H9 (cell line): ENCODE results near the gene HMGCLL1. TPM values are rescaled to one million over a fixed set of nuclear protein-coding genes. Genes with fewer than 3 reads are reported as not detected.

ENCODE experiments used
- DNase-seq: peaks from one replicate; pipeline ENCODE4 v3.0.0-alpha.2; 2017
- H2AFZ ChIP-seq: one replicate; pipeline ENCODE4 v1.6.1; 2013; ENCODE audit warnings: mild to moderate bottlenecking, low read length, control low read depth, moderate library complexity
- H2AK5ac ChIP-seq: 2 replicates; pipeline ENCODE4 v1.6.1; 2013; ENCODE audit warnings: low read length, control low read depth, mixed read lengths; ENCODE audit not compliant: insufficient read length
- H2BK120ac ChIP-seq: one replicate; pipeline ENCODE4 v1.6.1; 2013; ENCODE audit warnings: low read depth, mild to moderate bottlenecking, low read length, control low read depth, inconsistent platforms; ENCODE audit not compliant: poor library complexity, severe bottlenecking
- H2BK12ac ChIP-seq: 2 replicates; pipeline ENCODE4 v1.6.1; 2013; ENCODE audit warnings: low read length, control low read depth, mixed read lengths, low read depth; ENCODE audit not compliant: insufficient read length
- H2BK15ac ChIP-seq: 2 replicates; pipeline ENCODE4 v1.6.1; 2013; ENCODE audit warnings: low read depth, low read length, control low read depth
- H2BK20ac ChIP-seq: one replicate; pipeline ENCODE4 v1.6.1; 2013; ENCODE audit warnings: low read depth, mild to moderate bottlenecking, low read length, control low read depth, inconsistent platforms; ENCODE audit not compliant: poor library complexity, severe bottlenecking
- H2BK5ac ChIP-seq: 2 replicates; pipeline ENCODE4 v1.6.1; 2013; ENCODE audit warnings: low read length, control low read depth, mixed read lengths; ENCODE audit not compliant: insufficient read length
- H3K14ac ChIP-seq: 2 replicates; pipeline ENCODE4 v1.6.1; 2013; ENCODE audit warnings: low read length, control low read depth; ENCODE audit not compliant: insufficient read depth
- H3K18ac ChIP-seq: 2 replicates; pipeline ENCODE4 v1.6.1; 2013; ENCODE audit warnings: low read depth, mild to moderate bottlenecking, mixed read lengths, low read length, control low read depth; ENCODE audit not compliant: insufficient read length
- H3K23ac ChIP-seq: 2 replicates; pipeline ENCODE4 v1.6.1; 2013; ENCODE audit warnings: low read length, control low read depth, mixed read lengths, low read depth; ENCODE audit not compliant: insufficient read length
- H3K23me2 ChIP-seq: 2 replicates; pipeline ENCODE4 v1.6.1; 2013; ENCODE audit warnings: low read depth, mild to moderate bottlenecking, mixed read lengths, low read length, control low read depth; ENCODE audit not compliant: insufficient read length, poor library complexity, severe bottlenecking
- H3K27ac ChIP-seq: 2 replicates; pipeline ENCODE4 v1.5.1; 2013; ENCODE audit warnings: low read length, control low read depth, mixed read lengths, low read depth; ENCODE audit not compliant: insufficient read length
- H3K27me3 ChIP-seq: 2 replicates; pipeline ENCODE4 v1.6.1; 2013; ENCODE audit warnings: low read length, control low read depth, inconsistent platforms; ENCODE audit not compliant: insufficient read depth
- H3K4ac ChIP-seq: 2 replicates; pipeline ENCODE4 v1.6.1; 2013; ENCODE audit warnings: low read depth, mild to moderate bottlenecking, control low read depth, inconsistent platforms, low read length, moderate library complexity
- H3K4me1 ChIP-seq: 2 replicates; pipeline ENCODE4 v1.6.1; 2013; ENCODE audit warnings: low read length, control low read depth, inconsistent platforms; ENCODE audit not compliant: insufficient read depth
- H3K4me2 ChIP-seq: 2 replicates; pipeline ENCODE4 v1.6.1; 2013; ENCODE audit warnings: low read length, control low read depth, mixed read lengths; ENCODE audit not compliant: insufficient read length, insufficient read depth
- H3K56ac ChIP-seq: 2 replicates; pipeline ENCODE4 v1.6.1; 2013; ENCODE audit warnings: low read depth, mild to moderate bottlenecking, mixed read lengths, low read length, control low read depth; ENCODE audit not compliant: insufficient read length
- H3K79me1 ChIP-seq: 2 replicates; pipeline ENCODE4 v1.6.1; 2013; ENCODE audit warnings: low read depth, mild to moderate bottlenecking, moderate library complexity, low read length, control low read depth, inconsistent platforms; ENCODE audit not compliant: insufficient read depth, poor library complexity, severe bottlenecking
- H3K79me2 ChIP-seq: 2 replicates; pipeline ENCODE4 v1.6.1; 2013; ENCODE audit warnings: low read length, control low read depth, inconsistent platforms; ENCODE audit not compliant: insufficient read depth
- H3K9ac ChIP-seq: 2 replicates; pipeline ENCODE4 v1.6.1; 2013; ENCODE audit warnings: low read length, control low read depth, mixed read lengths; ENCODE audit not compliant: insufficient read length; ENCODE audit errors: extremely low read depth
- H3K9me3 ChIP-seq: one replicate; pipeline ENCODE4 v1.6.1; 2013; ENCODE audit warnings: low read depth, low read length, inconsistent platforms; ENCODE audit not compliant: control insufficient read depth
- H3T11ph ChIP-seq: one replicate; pipeline ENCODE4 v1.6.1; 2013; ENCODE audit warnings: mild to moderate bottlenecking, low read length, control low read depth, inconsistent platforms
- H4K20me1 ChIP-seq: one replicate; pipeline ENCODE4 v1.6.1; 2013; ENCODE audit not compliant: control insufficient read depth, insufficient read length, insufficient read depth
- H4K5ac ChIP-seq: 2 replicates; pipeline ENCODE4 v1.6.1; 2013; ENCODE audit warnings: low read depth, mild to moderate bottlenecking, mixed read lengths, low read length, control low read depth; ENCODE audit not compliant: insufficient read length
- H4K8ac ChIP-seq: replicated peaks from 2 replicates; pipeline ENCODE4 v1.6.1; 2013; ENCODE audit warnings: low read length, control low read depth, mixed read lengths, low read depth; ENCODE audit not compliant: insufficient read length
- H4K91ac ChIP-seq: 2 replicates; pipeline ENCODE4 v1.6.1; 2013; ENCODE audit warnings: low read depth, mild to moderate bottlenecking, moderate library complexity, mixed read lengths, low read length, control low read depth; ENCODE audit not compliant: insufficient read length
- H3K27ac Mint-ChIP-seq, 3 experiments: 2 replicates in 2 of 3; 3 replicates in 1 of 3; pipeline ENCODE4 v1.8.0; 2020 to 2021; ENCODE audit warnings: mixed read lengths in 3 of 3, mild to moderate bottlenecking in 1 of 3, moderate library complexity in 1 of 3
- H3K27me3 Mint-ChIP-seq: 2 replicates; pipeline ENCODE4 v1.8.0; 2021; ENCODE audit warnings: low read depth, mild to moderate bottlenecking, moderate library complexity, mixed read lengths
- H3K36me3 Mint-ChIP-seq, 3 experiments: 2 replicates in 2 of 3; 3 replicates in 1 of 3; pipeline ENCODE4 v1.8.0; 2020 to 2021; ENCODE audit warnings: low read depth in 3 of 3, mixed read lengths in 3 of 3; ENCODE audit not compliant: insufficient read depth in 1 of 3
- H3K4me1 Mint-ChIP-seq, 2 experiments: 2 replicates each; pipeline ENCODE4 v1.8.0; 2020; ENCODE audit warnings: mixed read lengths in 2 of 2
- H3K4me3 Mint-ChIP-seq, 2 experiments: 2 replicates in 1 of 2; 3 replicates in 1 of 2; pipeline ENCODE4 v1.8.0; 2020 to 2021; ENCODE audit warnings: mild to moderate bottlenecking in 2 of 2, mixed read lengths in 2 of 2, moderate library complexity in 1 of 2
- H3K9me3 Mint-ChIP-seq, 2 experiments: 2 replicates in 1 of 2; 3 replicates in 1 of 2; pipeline ENCODE4 v1.8.0; 2020; ENCODE audit warnings: mild to moderate bottlenecking in 2 of 2, mixed read lengths in 2 of 2, moderate library complexity in 1 of 2
- CTCF ChIP-seq: fragments of 200-600 bp; sonication (generic); conservative IDR thresholded peaks from 3 replicates; pipeline ENCODE4 v1.8.0; 2021; ENCODE audit warnings: antibody characterized with exemption, mild to moderate bottlenecking
- total RNA-seq: library from RNA; stranded (reverse); gene quantifications from 2 replicates; pipeline ENCODE4 v1.2.1, GENCODE V29; 2021

Gene HMGCLL1
- total RNA-seq, 1 experiment from 2014 or later = 0.24 TPM

- H3K14ac ChIP-seq = no peak overlapping the region
- H3K9me3 ChIP-seq = no peaks in the 10 kb centered on the region
- H3K56ac ChIP-seq = no peak overlapping the region
- H2BK120ac ChIP-seq = no peak overlapping the region
- no peaks in the 10 kb centered on the region for H3K79me2 ChIP-seq
- no peaks in the 10 kb centered on the region for H3K27me3 Mint-ChIP-seq
- H3K4ac ChIP-seq = no peak overlapping the region
- no peak overlapping the region for H4K5ac ChIP-seq
- H3K23ac ChIP-seq = no peak overlapping the region
- no peak overlapping the region for H3K27ac Mint-ChIP-seq
- H3K36me3 Mint-ChIP-seq = no peaks in the 10 kb centered on the region
- no peak overlapping the region for H4K91ac ChIP-seq
- H3K4me1 ChIP-seq = no peaks in the 10 kb centered on the region
- no peak overlapping the region for H3K18ac ChIP-seq
- H3K9ac ChIP-seq = no peak overlapping the region
- H4K20me1 ChIP-seq = no peaks in the 10 kb centered on the region
- no peaks in the 10 kb centered on the region for H3K27me3 ChIP-seq
- H2BK15ac ChIP-seq = no peak overlapping the region
- H2BK12ac ChIP-seq = no peak overlapping the region
- no peak overlapping the region for H2AFZ ChIP-seq
- no peak overlapping the region for H2AK5ac ChIP-seq
- no peak overlapping the region for H2BK20ac ChIP-seq
- no peaks in the 10 kb centered on the region for H3K23me2 ChIP-seq
- H3K4me3 Mint-ChIP-seq = no peak overlapping the region
- no peak for DNase-seq
- H3K4me2 ChIP-seq = no peak overlapping the region
- H3K9me3 Mint-ChIP-seq = peaks cover 0 to 4% of the 10 kb centered on the region in 2 experiments; a peak in 1 of 5 replicates
- H2BK5ac ChIP-seq = no peak overlapping the region
- no peak for TF ChIP-seq CTCF
- H3T11ph ChIP-seq = no peak overlapping the region
- H3K79me1 ChIP-seq = no peaks in the 10 kb centered on the region
- no peak overlapping the region for H3K27ac ChIP-seq
- no peak overlapping the region for H4K8ac ChIP-seq
- no peaks in the 10 kb centered on the region for H3K4me1 Mint-ChIP-seq
These were observed 88.1 kb downstream of the HMGCLL1 start for GRCh38 chr6:55490871-55491270.
